GM13977 (cell line): ENCODE measurements around the gene SULT1A2.
"Not testable (repeated sequence)": the region's sequence is repeated elsewhere in the genome, so short reads cannot be mapped to it uniquely, and the experiment has no call there.

Experiments used
- DNase-seq: peaks from one replicate; pipeline ENCODE4 v3.0.0; 2012; ENCODE audit warnings: low spot score
- in situ Hi-C: fragments of 300-500 bp; cut with MboI; formaldehyde crosslinking; loops from one replicate; pipeline ENCODE4 v1.12.0; 2022; ENCODE audit warnings: low sequenced_read_pairs, low pct_unique_long_range_greater_than_20kb, mixed read lengths, inconsistent platforms; ENCODE audit not compliant: unreplicated experiment
- TF ChIP-seq, protein P1 (sequence below): IDR thresholded peaks from 2 replicates; pipeline ENCODE4 v1.5.1; 2012; ENCODE audit warnings: mild to moderate bottlenecking, control low read depth; ENCODE audit not compliant: insufficient read depth; ENCODE audit errors: extremely low read depth, missing control alignments

Gene SULT1A2

DNA sequence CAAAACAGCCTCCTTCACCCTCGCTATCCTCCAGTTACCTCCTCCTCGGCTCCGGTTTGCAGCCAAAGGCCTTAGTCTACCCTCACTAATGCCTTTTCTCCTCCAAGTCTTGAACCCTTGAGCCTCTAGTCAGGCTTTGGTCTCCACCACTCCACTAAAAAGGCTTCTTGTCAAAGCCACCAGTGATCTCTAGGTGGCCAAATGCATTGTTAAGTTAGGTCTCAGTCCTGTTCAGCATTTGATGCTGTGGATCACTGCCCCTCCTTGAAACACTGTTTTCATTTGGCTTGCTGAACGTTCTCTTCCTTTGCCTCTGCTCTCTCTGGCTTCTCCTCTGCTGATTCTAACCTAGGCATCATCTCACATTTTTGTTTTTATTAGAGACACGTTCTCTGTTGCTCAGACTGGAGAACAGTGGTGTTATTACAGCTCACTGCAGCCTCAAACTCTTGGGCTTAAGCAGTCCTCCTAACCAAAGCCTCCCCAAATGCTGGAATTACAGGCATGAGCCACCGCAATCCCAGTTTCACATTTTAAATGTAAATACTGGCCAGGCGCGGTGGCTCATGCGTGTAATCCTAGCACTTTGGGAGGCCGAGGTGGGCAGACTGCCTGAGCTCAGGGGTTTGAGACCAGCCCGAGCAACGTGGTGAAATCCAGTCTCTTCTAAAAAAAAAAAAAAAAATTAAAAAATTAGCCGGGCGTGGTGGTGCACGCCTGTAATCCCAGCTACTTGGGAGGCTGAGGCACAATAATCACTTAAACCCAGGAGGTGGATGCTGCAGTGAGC, 42.0 kb downstream of the SULT1A2 start:
- TF ChIP-seq, protein P1, sequence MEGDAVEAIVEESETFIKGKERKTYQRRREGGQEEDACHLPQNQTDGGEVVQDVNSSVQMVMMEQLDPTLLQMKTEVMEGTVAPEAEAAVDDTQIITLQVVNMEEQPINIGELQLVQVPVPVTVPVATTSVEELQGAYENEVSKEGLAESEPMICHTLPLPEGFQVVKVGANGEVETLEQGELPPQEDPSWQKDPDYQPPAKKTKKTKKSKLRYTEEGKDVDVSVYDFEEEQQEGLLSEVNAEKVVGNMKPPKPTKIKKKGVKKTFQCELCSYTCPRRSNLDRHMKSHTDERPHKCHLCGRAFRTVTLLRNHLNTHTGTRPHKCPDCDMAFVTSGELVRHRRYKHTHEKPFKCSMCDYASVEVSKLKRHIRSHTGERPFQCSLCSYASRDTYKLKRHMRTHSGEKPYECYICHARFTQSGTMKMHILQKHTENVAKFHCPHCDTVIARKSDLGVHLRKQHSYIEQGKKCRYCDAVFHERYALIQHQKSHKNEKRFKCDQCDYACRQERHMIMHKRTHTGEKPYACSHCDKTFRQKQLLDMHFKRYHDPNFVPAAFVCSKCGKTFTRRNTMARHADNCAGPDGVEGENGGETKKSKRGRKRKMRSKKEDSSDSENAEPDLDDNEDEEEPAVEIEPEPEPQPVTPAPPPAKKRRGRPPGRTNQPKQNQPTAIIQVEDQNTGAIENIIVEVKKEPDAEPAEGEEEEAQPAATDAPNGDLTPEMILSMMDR = no peak
- DNase-seq = no peak
- in situ Hi-C loops = no loop called here

DNA sequence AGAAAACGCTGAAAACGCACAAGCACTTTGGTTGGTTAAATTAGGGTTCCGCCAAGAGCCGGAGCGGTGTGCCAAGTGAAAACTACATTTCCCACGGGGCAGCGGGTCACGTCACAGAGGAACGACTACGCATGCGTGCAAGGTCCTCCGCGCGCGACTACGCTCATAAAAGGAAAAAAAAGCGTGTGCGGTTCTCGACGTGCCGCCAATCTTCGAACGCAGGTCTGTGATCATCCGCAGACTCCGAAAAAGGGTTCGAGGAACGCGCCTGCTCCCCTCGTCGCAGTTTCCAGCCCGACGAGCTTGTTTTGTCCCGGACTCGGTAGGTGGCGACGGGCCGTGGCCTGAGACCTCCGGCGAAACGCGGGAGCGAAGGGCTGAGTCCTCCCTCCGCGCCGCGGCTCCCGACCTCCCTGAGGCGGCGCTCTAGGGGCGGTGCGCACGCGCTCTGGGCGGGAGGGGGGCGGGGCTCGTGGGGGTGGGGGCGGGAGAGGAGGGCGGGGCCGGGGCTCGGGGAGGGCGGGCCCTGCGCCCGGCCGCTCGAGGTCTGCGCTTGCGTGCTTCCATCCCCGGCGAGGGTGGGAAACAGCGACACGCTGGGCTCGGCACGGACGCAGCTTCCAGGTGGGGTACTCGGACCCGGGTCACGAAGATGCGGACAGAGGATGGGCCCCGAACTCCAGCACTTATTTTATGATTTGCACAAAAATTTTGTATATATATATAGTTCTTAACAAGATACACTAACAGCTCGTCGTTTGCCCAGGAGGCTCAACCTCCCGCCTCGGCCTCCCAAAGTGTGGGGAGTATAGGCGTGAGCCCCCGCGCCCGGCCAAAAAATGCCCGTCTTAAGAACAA, 42.8 kb downstream of the SULT1A2 start, which contains the start of gene SGF29:
SGF29 (plus strand) TSS at position 145 of the 858 bp plus-strand sequence. CDS start 27,150 bp downstream, outside the sequence.
- TF ChIP-seq, protein P1 = peak; percentile 44
- peak; percentile 96 for DNase-seq
- in situ Hi-C loops = no loop called here

DNA sequence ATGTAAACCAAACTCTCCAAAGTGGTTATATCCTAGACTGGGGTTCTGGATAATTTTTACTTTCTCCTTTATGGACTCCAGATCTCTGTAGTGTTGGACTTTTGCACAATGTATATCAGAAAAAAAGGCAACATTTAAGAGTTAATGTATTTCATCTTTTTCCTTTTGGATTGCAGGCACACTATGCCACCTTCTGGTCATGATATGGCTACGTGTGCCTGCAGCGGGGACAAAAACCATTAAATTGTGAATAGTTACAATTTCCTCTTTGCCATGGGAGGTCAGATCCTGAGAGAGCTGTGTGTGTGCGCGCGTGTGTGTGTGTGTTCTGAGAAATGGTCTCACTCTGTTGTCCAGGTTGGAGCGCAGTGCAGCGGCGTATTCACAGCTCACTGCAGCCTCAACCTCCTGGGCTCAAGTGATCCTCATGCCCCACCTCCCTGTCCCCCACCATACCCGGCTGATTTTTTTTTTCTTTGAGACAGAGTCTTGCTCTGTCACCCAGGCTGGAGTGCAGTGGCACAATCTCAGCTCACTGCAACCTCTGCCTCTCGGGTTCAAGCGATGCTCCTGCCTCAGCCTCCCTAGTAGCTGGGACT, 47.5 kb downstream of the SULT1A2 start:
- in situ Hi-C loops = loop anchor here (25.0 kb wide), 1 partner anchor 237 kb away; no protein-coding TSS in a partner anchor
- TF ChIP-seq, protein P1 = peak; percentile 57
- no peak for DNase-seq

DNA sequence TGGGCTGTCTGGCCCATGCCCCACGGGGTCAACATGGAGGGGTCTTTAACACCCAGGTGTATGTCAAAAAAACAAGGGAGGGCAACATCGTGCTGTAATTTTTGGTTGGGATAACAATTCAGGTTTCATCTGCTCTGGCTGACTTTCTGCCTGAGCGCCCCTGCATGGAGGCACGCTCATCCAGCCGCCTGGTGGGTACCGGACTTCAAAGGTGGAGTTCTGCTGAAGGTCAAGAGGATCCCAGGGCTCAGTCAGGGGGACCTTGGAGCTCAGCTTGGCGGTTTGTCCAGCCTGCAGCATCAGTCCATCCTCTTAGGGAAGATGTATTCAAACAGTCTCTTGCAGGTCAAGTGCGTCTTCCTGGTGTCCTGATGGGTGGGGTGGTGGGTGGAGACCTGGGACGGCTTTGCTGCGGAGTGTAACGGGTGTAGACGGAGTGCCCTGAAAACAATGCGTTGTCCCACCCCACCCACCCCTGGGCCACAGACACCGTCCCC, 48.5 kb downstream of the SULT1A2 start:
- no peak for DNase-seq
- TF ChIP-seq, protein P1 = no peak
- in situ Hi-C loops = loop anchor here (25.0 kb wide), 1 partner anchor 236 kb away; no protein-coding TSS in a partner anchor

DNA sequence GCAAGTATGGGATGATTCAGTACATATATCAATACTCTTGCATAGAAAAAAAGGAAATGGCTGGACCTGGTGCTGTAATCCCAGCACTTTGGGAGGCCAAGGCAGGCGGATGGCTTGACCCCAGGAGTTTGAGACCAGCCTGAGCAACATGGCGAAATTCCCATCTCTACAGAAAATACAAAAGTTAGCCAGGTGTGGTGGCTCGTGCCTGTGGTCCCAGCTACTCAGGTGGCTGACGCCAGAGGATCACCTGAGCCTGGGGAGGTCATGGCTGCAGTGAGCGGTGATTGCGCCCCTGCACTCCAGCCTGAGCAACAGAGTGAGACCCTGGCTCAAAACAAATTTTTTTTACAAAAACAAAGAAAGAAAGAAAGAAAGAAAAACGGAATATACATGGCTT, 50.2 kb downstream of the SULT1A2 start:
- TF ChIP-seq, protein P1 = no peak
- DNase-seq = no peak
- in situ Hi-C loops = loop anchor here (25.0 kb wide), 1 partner anchor 234 kb away; no protein-coding TSS in a partner anchor

DNA sequence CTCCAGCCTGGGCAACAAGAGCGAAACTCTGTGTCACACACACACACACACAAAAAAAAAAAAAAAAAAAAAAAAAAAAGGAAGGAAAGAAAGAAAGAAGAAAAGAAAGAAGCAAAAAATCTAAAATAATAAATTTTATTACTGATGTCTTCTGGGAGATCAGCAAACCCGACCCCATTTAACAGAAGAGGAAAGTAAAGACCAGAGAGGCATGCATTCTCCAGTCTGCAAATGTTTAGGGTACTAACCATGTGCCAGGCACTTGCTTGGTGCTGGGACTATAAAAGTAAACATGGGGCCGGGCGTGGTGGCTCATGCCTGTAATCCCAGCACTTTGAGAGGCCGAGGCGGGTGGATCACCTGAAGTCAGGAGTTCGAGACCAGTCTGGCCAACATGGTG, 50.9 kb downstream of the SULT1A2 start:
- in situ Hi-C loops = loop anchor here (25.0 kb wide), 1 partner anchor 234 kb away; no protein-coding TSS in a partner anchor
- DNase-seq = not testable (repeated sequence)
